GM18868 (cell line): ENCODE measurements around the gene DPP7.
A peak's percentile ranks its signal among the peaks of the same experiment; 100 is the strongest.
"Not testable (repeated sequence)": the region's sequence is repeated elsewhere in the genome, so short reads cannot be mapped to it uniquely, and the experiment has no call there.

ENCODE experiments used
- ATAC-seq: cut with Tn5 transposase; IDR thresholded peaks from one replicate; pipeline ENCODE4 v1.9.1; 2021; ENCODE audit warnings: mild to moderate bottlenecking, moderate library complexity; ENCODE audit not compliant: unreplicated experiment

DPP7 gene

GRCh38 chr9:137130176-137130755, 15.7 kb upstream of the DPP7 start:
- no peak for ATAC-seq

- peak; percentile 90 for ATAC-seq
Measured at GRCh38 chr9:137129456-137130175, 15.1 kb upstream of the DPP7 start.

GRCh38 chr9:137128862-137129455, 14.4 kb upstream of the DPP7 start:
- ATAC-seq = no peak

GRCh38 chr9:137128158-137128861, 13.8 kb upstream of the DPP7 start:
- no peak for ATAC-seq

- no peak for ATAC-seq
Measured at GRCh38 chr9:137127301-137128157, 13.0 kb upstream of the DPP7 start.

- no peak for ATAC-seq
Measured at GRCh38 chr9:137126786-137127185, 12.3 kb upstream of the DPP7 start.

GRCh38 chr9:137123952-137124462, 9.5 kb upstream of the DPP7 start:
- not testable (repeated sequence) for ATAC-seq

- ATAC-seq = peak; percentile 40
Measured at GRCh38 chr9:137123468-137123837, 8.9 kb upstream of the DPP7 start.

GRCh38 chr9:137122796-137123467, 8.4 kb upstream of the DPP7 start:
- ATAC-seq = not testable (repeated sequence)

GRCh38 chr9:137121927-137122795, 7.6 kb upstream of the DPP7 start:
- not testable (repeated sequence) for ATAC-seq

- ATAC-seq = not testable (repeated sequence)
Measured at GRCh38 chr9:137118092-137118603, 3.6 kb upstream of the DPP7 start.

GRCh38 chr9:137117269-137117731, 2.8 kb upstream of the DPP7 start:
- ATAC-seq = no peak

GRCh38 chr9:137116728-137117127, 2.2 kb upstream of the DPP7 start:
- ATAC-seq = no peak

GRCh38 chr9:137116027-137116507, 1.5 kb upstream of the DPP7 start:
- ATAC-seq = no peak

- no peak for ATAC-seq
Measured at GRCh38 chr9:137115394-137116026, 977 bp upstream of the DPP7 start.

- ATAC-seq = no peak
Measured at GRCh38 chr9:137114220-137114612, 317 bp downstream of the DPP7 start.

GRCh38 chr9:137113385-137114159, 961 bp downstream of the DPP7 start:
- ATAC-seq = no peak
